Activated CD8-positive, alpha-beta memory T cell treated with anti-CD3 and anti-CD28 coated beads, Interleukin-2, amount 10 ng/mL, durations not matched to agents 7 days and 5 days (primary cell): Measurements from ENCODE around the gene CIB2. TPM values are rescaled to one million over a fixed set of nuclear protein-coding genes. Genes with fewer than 3 reads are reported as not detected.

ENCODE experiments used
- ATAC-seq: fragments of 150-1000 bp; cut with Tn5 transposase; one replicate; pipeline ENCODE4 v1.10.0; 2021; ENCODE audit warnings: moderate library complexity
- CTCF ChIA-PET: fragments of 350-600 bp; sonication (Branson Sonifier 250); formaldehyde crosslinking; loops from one replicate; lab custom pipeline; 2021; ENCODE audit warnings: antibody characterized with exemption; lab: Charles Lee
- DNase-seq: peaks from one replicate; pipeline ENCODE4 v3.0.0-alpha.2; 2020
- H3K27ac Mint-ChIP-seq: one replicate; pipeline ENCODE4 v1.8.0; 2021; ENCODE audit warnings: mild to moderate bottlenecking, mixed read lengths
- H3K27me3 Mint-ChIP-seq: one replicate; pipeline ENCODE4 v1.8.0; 2021; ENCODE audit warnings: mixed read lengths
- H3K36me3 Mint-ChIP-seq: one replicate; pipeline ENCODE4 v1.8.0; 2021; ENCODE audit warnings: mild to moderate bottlenecking, mixed read lengths
- H3K4me1 Mint-ChIP-seq: one replicate; pipeline ENCODE4 v1.8.0; 2021; ENCODE audit warnings: mixed read lengths
- H3K4me3 Mint-ChIP-seq: one replicate; pipeline ENCODE4 v1.8.0; 2021; ENCODE audit warnings: mild to moderate bottlenecking, moderate library complexity, mixed read lengths
- H3K9me3 Mint-ChIP-seq: one replicate; pipeline ENCODE4 v1.8.0; 2022; ENCODE audit warnings: low read depth, mixed read lengths
- total RNA-seq, 2 experiments: library from RNA; stranded (reverse); gene quantifications; one replicate each; pipeline ENCODE4 v1.2.3, GENCODE V29; 2021

The CIB2 gene
- total RNA-seq, 2 experiments from 2014 or later = 0.94 to 1.2 TPM

DNA sequence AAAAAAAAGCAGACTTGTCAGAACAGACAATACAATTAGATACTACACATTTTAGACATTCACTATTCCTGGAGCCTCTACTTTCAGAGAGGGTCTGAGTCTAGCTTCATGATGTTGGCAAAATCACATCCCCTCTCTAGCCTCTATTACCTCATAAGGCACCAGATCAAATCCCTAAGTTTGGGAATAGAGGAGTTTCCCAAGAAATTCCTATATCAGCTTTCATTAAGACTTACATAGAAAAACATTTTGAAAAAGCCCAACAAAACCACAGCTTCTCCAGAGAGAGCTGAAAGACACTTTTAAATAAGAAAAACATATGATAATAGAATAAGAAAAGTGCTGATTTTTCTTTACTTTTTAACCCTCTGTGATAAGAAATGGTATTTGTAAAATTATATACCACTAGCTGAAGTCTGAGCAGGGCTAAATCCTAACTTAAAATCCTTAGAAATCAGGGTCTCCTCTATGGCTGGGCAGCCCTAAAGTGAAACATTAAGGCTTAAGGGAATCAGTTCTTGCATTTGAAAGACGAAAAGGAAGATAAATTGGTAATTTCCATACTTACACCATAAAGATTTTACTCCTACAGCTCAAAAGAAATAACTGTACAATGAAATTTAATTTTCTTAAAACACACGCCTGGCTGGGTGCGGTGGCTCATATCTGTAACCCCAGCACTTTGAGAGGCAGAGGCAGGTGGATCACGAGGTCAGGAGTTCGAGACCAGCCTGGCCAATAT is 58.0 kb downstream of the CIB2 start:
- Mint-ChIP-seq H3K4me1 (peaks cover 61% of the 10 kb centered on the region), H3K9me3 (no peaks in the 10 kb centered on the region)
- CTCF ChIA-PET = interaction anchor here (0.8 to 19.7 kb wide), 10 partner anchors 10 to 107 kb away, joined by 3 to 251 read pairs (median 4); no protein-coding TSS in a partner anchor

DNA sequence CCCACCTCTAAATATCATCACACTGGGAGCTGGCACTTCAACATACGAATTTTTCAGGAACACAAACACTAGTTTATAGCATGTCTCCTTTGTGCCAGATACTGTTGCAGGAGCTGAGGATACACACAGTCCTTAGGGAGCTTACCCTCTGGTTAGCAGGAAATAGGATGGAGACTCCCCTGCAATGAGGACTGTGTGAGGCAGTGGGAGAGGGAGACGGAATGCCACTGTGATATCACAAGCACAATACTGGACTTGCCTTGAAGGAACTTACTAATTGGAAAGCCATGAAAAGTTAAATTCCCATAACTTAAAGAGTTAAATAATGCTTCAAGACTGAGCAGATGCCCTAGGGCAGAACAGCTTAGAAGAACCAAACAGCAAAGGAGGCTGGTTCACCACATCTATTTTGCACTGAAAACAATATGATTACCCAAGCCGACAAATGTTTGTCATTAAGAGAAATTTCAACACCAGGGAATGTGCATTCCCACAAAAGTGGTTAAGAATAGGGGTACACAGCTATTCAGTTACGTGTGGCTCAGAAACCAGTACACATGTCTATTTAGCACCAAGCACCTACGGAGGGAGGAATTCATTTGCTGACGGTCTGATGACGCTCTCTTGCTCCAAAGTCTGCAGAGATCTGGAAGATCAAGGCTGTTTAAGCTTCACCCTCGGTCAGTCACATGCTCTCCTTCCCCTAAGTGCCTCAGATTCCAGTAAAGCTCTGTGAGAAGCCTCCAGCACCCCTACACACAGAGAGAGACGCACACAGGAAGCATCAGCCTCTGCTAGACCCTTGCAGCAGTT is 59.0 kb downstream of the CIB2 start:
- no peak for DNase-seq
- Mint-ChIP-seq H3K36me3 (peaks cover 32% of the 10 kb centered on the region), H3K4me1 (peaks cover 56% of the 10 kb centered on the region), H3K9me3 (no peaks in the 10 kb centered on the region), H3K27ac (peak overlapping the region; percentile 84), H3K27me3 (no peaks in the 10 kb centered on the region), H3K4me3 (peak overlapping the region; percentile 62)
- CTCF ChIA-PET = interaction anchor here (0.7 to 19.7 kb wide), 11 partner anchors 11 to 113 kb away, joined by 3 to 251 read pairs (median 4); no protein-coding TSS in a partner anchor
- no peak for ATAC-seq

More for the DNA sequence above, 58.0 kb downstream of the CIB2 start:
- no peak for ATAC-seq
- H3K27ac Mint-ChIP-seq = peak overlapping the region; percentile 84
- peak overlapping the region; percentile 62 for H3K4me3 Mint-ChIP-seq
- H3K27me3 Mint-ChIP-seq = no peaks in the 10 kb centered on the region
- H3K36me3 Mint-ChIP-seq = peaks cover 30% of the 10 kb centered on the region
- no peak for DNase-seq

DNA sequence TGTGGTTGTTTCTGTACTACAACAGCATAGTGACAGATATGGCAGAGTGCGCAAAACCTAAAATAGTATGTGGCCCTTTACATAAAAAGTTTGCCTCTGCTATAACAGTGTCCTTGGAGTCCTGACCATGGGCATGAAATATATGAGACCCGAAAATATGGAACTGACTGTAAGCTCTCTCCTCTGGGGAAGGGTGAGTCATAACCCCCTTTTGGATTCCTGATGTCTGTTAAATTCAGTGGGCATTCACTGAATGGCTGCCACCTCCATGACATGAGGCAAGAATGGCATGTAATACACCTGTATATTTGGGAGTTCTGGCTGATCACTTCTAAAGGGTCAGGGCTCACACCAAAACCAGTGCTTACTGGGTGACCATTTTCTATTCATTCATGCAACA is 59.9 kb downstream of the CIB2 start:
- Mint-ChIP-seq H3K9me3 (no peaks in the 10 kb centered on the region), H3K4me1 (peaks cover 56% of the 10 kb centered on the region), H3K4me3 (no peak overlapping the region), H3K36me3 (peaks cover 29% of the 10 kb centered on the region), H3K27me3 (no peaks in the 10 kb centered on the region), H3K27ac (peak overlapping the region; percentile 74)
- ATAC-seq = no peak
- DNase-seq = no peak
- CTCF ChIA-PET = interaction anchor here (1.2 to 19.7 kb wide), 6 partner anchors 12 to 112 kb away, joined by 4 to 251 read pairs (median 37); no protein-coding TSS in a partner anchor

DNA sequence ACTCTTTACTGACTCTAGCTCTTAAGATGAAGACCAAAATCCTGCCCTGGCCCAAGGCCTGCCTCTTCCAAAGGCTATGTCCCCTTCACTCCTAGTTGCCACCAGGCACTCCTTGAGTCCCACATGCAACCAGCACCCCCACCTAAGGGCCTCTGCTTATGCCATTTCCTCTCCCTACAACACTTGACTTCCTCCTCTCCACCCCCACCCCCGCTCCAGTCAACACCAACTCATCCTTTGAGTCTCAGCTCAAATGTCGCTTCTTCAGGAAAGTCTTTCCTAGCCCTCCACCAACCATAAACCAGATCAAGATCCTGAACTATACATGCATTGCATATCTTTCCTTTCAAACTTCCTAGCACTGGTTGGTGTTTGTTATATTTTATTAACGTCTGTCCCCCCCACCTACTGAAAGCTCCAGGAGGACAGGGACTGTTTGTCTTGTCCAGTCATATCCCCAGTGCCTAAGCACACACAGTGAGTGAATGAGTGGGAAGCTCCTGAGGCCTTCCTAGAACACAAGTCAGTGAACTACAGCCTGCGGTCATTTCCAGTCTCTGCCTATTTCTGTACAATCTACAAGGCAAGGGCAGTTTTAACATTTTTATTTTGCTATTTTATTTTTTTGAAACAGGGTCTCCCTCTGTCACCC is 61.1 kb downstream of the CIB2 start:
- DNase-seq (peak; percentile 73), ATAC-seq (peak; percentile 30)
- H3K27ac Mint-ChIP-seq = no peak overlapping the region
- no peaks in the 10 kb centered on the region for H3K27me3 Mint-ChIP-seq
- CTCF ChIA-PET = interaction anchor here (1.0 to 19.7 kb wide), 13 partner anchors 8 to 37 kb away, joined by 3 to 251 read pairs (median 4); no protein-coding TSS in a partner anchor
- peaks cover 23% of the 10 kb centered on the region for H3K36me3 Mint-ChIP-seq
- peak overlapping the region; percentile 73 for H3K4me3 Mint-ChIP-seq
- H3K9me3 Mint-ChIP-seq = no peaks in the 10 kb centered on the region
- peaks cover 48% of the 10 kb centered on the region for H3K4me1 Mint-ChIP-seq

DNA sequence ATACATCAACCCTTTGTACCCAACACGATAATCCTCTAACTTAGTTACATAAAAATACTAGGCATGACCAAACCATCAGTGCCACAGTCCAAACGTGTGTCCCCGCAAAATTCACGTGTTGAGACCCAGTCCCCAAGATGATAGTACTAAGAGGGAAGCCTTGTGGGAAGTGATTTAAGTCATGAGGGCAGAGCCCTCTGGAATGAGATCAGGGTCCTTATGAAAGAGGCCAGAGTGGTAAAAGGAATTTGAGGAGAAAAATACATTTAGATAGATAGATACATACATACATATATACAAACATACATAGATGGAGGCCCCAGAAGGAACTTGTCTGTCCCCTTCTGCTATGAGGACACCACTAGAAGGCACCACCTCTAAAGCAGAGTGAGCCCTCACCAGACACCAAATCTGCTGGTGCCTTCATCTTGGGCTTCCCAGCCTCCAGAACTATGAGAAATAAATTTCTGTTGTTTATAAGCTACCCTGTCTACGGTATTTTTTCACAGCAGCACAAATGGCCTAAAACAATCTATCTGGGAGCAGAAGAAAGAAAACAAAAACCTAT is 61.7 kb downstream of the CIB2 start:
- DNase-seq = no peak
- ATAC-seq = peak; percentile 26
- no peak overlapping the region for H3K27ac Mint-ChIP-seq
- peak overlapping the region; percentile 73 for H3K4me3 Mint-ChIP-seq
- no peaks in the 10 kb centered on the region for H3K9me3 Mint-ChIP-seq
- H3K4me1 Mint-ChIP-seq = peaks cover 43% of the 10 kb centered on the region
- CTCF ChIA-PET = interaction anchor here (0.7 to 19.7 kb wide), 15 partner anchors 8 to 65 kb away, joined by 3 to 251 read pairs (median 4); partner anchors contain the start of gene TBC1D2B
- no peaks in the 10 kb centered on the region for H3K27me3 Mint-ChIP-seq
- peaks cover 20% of the 10 kb centered on the region for H3K36me3 Mint-ChIP-seq

DNA sequence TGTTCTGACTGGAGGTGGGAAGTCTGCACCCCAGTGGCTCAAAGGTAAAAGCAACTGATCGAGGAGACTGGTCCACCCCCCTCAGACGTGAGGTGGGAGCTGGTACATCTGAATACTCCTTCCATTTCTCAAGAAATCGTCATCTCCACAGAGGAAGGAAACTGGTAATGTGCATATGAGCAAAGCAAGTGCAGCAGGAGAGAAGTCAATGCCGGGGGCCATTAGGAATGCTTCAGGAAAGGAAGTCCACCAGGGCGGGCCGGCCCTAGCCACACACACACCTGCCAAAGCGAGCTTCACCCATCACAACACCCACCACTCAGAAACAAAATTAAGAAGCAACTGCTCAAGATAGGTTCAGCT is 62.2 kb downstream of the CIB2 start:
- CTCF ChIA-PET = interaction anchor here (0.7 to 19.7 kb wide), 11 partner anchors 8 to 105 kb away, joined by 3 to 251 read pairs (median 5); partner anchors contain the start of gene TBC1D2B
- Mint-ChIP-seq H3K36me3 (peaks cover 16% of the 10 kb centered on the region), H3K9me3 (no peaks in the 10 kb centered on the region), H3K4me1 (peaks cover 38% of the 10 kb centered on the region), H3K27ac (no peak overlapping the region), H3K4me3 (peak overlapping the region; percentile 73), H3K27me3 (no peaks in the 10 kb centered on the region)
- DNase-seq = no peak
- ATAC-seq = peak; percentile 24

DNA sequence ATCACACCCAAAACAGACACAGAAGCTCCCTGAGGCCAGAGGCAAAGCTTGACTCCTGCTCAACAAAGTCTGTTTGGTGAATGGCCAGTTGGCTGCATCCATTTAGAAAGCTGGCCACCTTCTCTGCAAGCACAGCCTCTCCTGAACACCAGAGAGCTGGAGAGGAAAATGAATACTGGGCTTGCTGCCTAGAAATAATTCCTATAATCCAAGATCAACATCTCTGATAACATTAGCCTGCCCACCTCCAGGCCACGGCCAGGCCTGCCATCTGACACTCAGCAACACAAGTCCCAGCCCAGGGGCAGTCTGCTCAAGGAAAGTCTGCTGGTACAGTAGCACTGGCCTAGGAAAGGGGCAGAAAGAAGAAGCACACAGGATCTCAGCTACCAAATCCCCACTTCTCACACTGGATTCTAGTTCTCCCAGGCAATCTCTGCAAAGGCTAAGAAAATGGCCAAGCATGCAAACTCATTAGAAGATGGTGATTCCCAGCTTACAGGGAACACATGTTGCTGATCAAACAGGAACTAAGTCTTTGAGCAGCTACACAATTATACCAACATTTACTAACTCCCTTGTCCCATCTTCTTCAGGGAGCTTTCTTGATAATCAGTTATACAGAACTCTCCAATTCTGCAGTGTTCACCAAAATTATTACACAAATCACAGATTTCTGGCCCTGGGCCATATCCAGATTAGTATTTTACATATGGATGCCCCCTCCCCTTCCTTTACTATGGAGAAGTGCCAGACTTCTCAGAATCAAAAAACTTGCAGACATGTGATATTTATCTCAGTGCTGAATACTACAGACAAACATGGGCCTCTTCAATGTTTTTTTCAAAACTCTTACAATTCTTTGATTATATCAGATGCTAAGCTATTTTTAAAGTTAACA is 63.7 kb downstream of the CIB2 start:
- no peak overlapping the region for H3K27ac Mint-ChIP-seq
- H3K36me3 Mint-ChIP-seq = peaks cover 13% of the 10 kb centered on the region
- ATAC-seq (no peak), DNase-seq (no peak)
- H3K4me1 Mint-ChIP-seq = peaks cover 27% of the 10 kb centered on the region
- no peaks in the 10 kb centered on the region for H3K27me3 Mint-ChIP-seq
- CTCF ChIA-PET = interaction anchor here (0.7 to 19.7 kb wide), 12 partner anchors 9 to 62 kb away, joined by 3 to 251 read pairs (median 4); no protein-coding TSS in a partner anchor
- H3K4me3 Mint-ChIP-seq = peak overlapping the region; percentile 73
- H3K9me3 Mint-ChIP-seq = no peaks in the 10 kb centered on the region

GRCh38 chr15:78065973-78066946 is 65.0 kb downstream of the CIB2 start:
- CTCF ChIA-PET = interaction anchor here (0.8 to 19.7 kb wide), 7 partner anchors 10 to 41 kb away, joined by 3 to 251 read pairs (median 6); partner anchors contain the start of gene SH2D7
- Mint-ChIP-seq H3K4me1 (peaks cover 22% of the 10 kb centered on the region), H3K27me3 (no peaks in the 10 kb centered on the region), H3K27ac (no peak overlapping the region), H3K36me3 (peaks cover 7% of the 10 kb centered on the region), H3K9me3 (no peaks in the 10 kb centered on the region), H3K4me3 (peak overlapping the region; percentile 33)
- ATAC-seq (peak; percentile 18), DNase-seq (peak; percentile 59)

GRCh38 chr15:78065284-78065872 is 65.9 kb downstream of the CIB2 start:
- peaks cover 6% of the 10 kb centered on the region for H3K36me3 Mint-ChIP-seq
- ATAC-seq (peak; percentile 16), DNase-seq (no peak)
- H3K9me3 Mint-ChIP-seq = no peaks in the 10 kb centered on the region
- no peak overlapping the region for H3K27ac Mint-ChIP-seq
- H3K27me3 Mint-ChIP-seq = no peaks in the 10 kb centered on the region
- H3K4me1 Mint-ChIP-seq = peaks cover 18% of the 10 kb centered on the region
- CTCF ChIA-PET = interaction anchor here (1.3 to 19.7 kb wide), 4 partner anchors 15 to 42 kb away, joined by 4 to 251 read pairs (median 80); partner anchors contain the start of gene SH2D7
- H3K4me3 Mint-ChIP-seq = no peak overlapping the region

DNA sequence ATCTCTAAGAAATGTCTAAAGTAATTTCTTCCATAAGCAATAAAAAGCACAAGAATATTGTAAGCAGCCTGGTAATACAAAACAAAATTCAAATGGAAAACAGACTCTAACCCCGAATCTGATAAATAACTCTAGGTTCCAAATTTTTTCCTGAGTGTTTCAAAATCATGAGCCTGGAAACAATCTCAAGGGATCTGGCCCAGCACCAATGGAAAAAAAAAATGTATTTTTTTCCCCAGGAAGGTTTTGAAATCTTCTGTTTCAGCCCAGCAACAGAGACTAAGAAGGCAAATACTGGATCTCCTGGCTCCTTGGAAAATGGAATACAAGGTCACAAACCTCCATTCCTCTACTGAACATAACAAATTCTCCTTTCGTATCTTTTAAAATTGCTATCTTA is 66.7 kb downstream of the CIB2 start:
- CTCF ChIA-PET = no interaction called here
- Mint-ChIP-seq H3K4me3 (no peak overlapping the region), H3K4me1 (peaks cover 19% of the 10 kb centered on the region), H3K9me3 (no peaks in the 10 kb centered on the region), H3K27ac (no peak overlapping the region), H3K27me3 (no peaks in the 10 kb centered on the region), H3K36me3 (peaks cover 5% of the 10 kb centered on the region)
- ATAC-seq (no peak), DNase-seq (no peak)
